22Rv1 (cell line): ENCODE data around the gene VENTX.

Experiments
- CTCF ChIP-seq: fragments of 450-650 bp; IDR thresholded peaks from 2 replicates; pipeline ENCODE4 v1.5.1; 2017; ENCODE audit warnings: mild to moderate bottlenecking
- ZFX ChIP-seq: fragments of 450-650 bp; IDR thresholded peaks from 2 replicates; pipeline ENCODE4 v1.6.1; 2017; ENCODE audit warnings: antibody characterized with exemption, borderline replicate concordance

GRCh38 chr10:133224076-133224475, 13.6 kb upstream of the VENTX start:
- no peak for TF ChIP-seq CTCF
- TF ChIP-seq ZFX: no peak
